Thymus (tissue), 11 donors: Measurements from ENCODE around the gene SEC31A. TPM values are rescaled to one million over a fixed set of nuclear protein-coding genes. Genes with fewer than 3 reads are reported as not detected.
"Not testable (repeated sequence)": the region's sequence is repeated elsewhere in the genome, so short reads cannot be mapped to it uniquely, and the experiment has no call there.

ENCODE experiments used
- DNase-seq, 9 donors: peaks; one replicate each; pipeline ENCODE4 v3.0.0-alpha.2; 2013; ENCODE audit warnings: low spot score in 9 of 9, low read depth in 6 of 9, missing footprints in 1 of 9
- H3K27ac ChIP-seq, 2 donors: one replicate each; pipeline ENCODE4 v1.5.1; 2013; ENCODE audit warnings: control low read depth in 1 of 2, low read depth in 1 of 2, low read length in 1 of 2, mild to moderate bottlenecking in 1 of 2, moderate library complexity in 1 of 2
- H3K27me3 ChIP-seq, 2 donors: one replicate each; pipeline ENCODE4 v1.5.1; 2013; ENCODE audit warnings: low read length in 1 of 2; ENCODE audit not compliant: control insufficient read depth in 2 of 2, insufficient read depth in 1 of 2
- H3K36me3 ChIP-seq, 2 donors: one replicate each; pipeline ENCODE4 v1.5.1; 2013; ENCODE audit warnings: low read length in 1 of 2, mild to moderate bottlenecking in 1 of 2, moderate library complexity in 1 of 2; ENCODE audit not compliant: control insufficient read depth in 2 of 2, insufficient read depth in 2 of 2
- H3K4me1 ChIP-seq, 2 donors: one replicate each; pipeline ENCODE4 v1.5.1; 2013; ENCODE audit warnings: low read length in 2 of 2; ENCODE audit not compliant: control insufficient read depth in 2 of 2, insufficient read depth in 2 of 2
- H3K4me3 ChIP-seq, 2 donors: one replicate each; pipeline ENCODE4 v1.5.1; 2013; ENCODE audit warnings: low read length in 2 of 2, control low read depth in 1 of 2, mild to moderate bottlenecking in 1 of 2
- H3K9me3 ChIP-seq, 2 donors: one replicate each; pipeline ENCODE4 v1.5.1; 2013; ENCODE audit warnings: low read length in 1 of 2, mild to moderate bottlenecking in 1 of 2; ENCODE audit not compliant: control insufficient read depth in 2 of 2, insufficient read depth in 1 of 2
- WGBS: extraction: QIAGEN DNeasy Blood & Tissue Kit; methylation state at CpG from one replicate; pipeline ENCODE4 v1.1.7; 2013; 5-methylcytosine and 5-hydroxymethylcytosine counted together
- polyA plus RNA-seq: library from polyadenylated mRNA; stranded (reverse); fragments of 200-250 nt; gene quantifications from one replicate; pipeline ENCODE4 v1.2.3, GENCODE V29; 2013
- total RNA-seq: library from RNA; stranded (reverse); fragments of 120-200 nt; gene quantifications from one replicate; pipeline ENCODE4 v1.2.4, GENCODE V29; 2013
- donor health status: healthy.

The SEC31A gene
- total and polyA plus RNA-seq, 2 donors: 54.5 to 116 TPM

DNA sequence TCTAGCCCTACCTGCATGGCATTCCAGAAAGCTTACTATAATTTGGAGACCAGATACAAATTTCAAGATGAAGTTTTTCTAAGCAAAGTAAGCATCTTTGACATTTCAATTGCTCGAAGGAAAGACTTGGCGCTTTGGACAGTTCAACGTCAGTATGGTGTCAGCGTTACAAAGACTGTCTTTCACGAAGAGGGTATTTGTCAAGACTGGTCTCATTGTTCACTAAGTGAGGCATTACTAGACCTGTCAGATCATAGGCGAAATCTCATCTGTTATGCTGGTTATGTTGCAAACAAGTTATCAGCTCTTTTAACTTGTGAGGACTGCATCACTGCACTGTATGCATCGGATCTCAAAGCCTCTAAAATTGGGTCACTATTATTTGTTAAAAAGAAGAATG is 27.1 kb upstream of the SEC31A start:
- no peaks in the 10 kb centered on the region for H3K9me3 ChIP-seq
- 94% methylated on average over 7 of the region's 7 CpGs for WGBS
- no peaks in the 10 kb centered on the region for H3K4me1 ChIP-seq
- no peak overlapping the region for H3K27ac ChIP-seq
- no peak overlapping the region for H3K4me3 ChIP-seq
- H3K27me3 ChIP-seq: no peaks in the 10 kb centered on the region
- no peak for DNase-seq
- H3K36me3 ChIP-seq: peaks cover 0 to 13% of the 10 kb centered on the region in 2 donors

DNA sequence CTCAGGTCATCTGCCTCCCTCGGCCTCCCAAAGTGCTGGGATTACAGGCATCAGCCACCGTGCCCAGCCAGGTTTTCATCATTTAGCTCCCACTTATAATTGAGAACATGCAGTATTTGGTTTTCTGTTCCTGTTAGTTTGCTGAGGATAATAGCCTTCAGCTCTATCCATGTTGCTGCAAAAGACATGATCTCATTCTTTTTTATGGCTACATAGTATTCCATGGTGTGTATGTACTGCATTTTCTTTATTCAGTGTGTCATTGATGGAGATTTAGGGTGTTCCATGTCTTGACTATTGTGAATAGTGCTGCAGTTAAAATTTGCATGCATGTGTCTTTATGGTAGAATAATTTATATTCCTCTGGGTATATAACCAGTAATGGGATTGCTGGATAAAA is 23.0 kb upstream of the SEC31A start:
- H3K27ac ChIP-seq, H3K9me3 ChIP-seq, H3K4me3 ChIP-seq, H3K27me3 ChIP-seq, H3K4me1 ChIP-seq, DNase-seq: not testable (repeated sequence)
- H3K36me3 ChIP-seq: peaks cover 0 to 20% of the 10 kb centered on the region in 2 donors
- 94% methylated on average over 2 of the region's 2 CpGs for WGBS

DNA sequence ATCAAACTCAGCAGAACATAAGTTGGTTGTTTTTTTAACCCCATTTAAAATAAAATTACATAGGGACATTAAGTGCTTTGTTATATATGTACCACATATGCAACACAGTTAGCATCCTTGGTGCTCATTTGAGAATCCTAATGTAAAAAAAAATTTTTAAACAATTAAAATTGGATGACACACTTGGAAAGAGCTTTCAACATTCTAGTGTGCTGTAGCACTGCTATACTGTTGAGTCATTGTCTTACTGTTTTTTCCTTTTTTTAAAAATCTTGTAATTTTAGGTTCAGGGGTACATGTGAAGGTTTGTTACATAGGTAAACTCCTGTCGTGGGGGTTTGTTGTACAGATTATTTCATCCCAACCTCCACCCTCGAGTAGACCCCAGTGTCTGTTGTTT is 22.4 kb upstream of the SEC31A start:
- Histone ChIP-seq H3K4me3 (no peak overlapping the region), H3K27me3 (no peaks in the 10 kb centered on the region), H3K9me3 (no peaks in the 10 kb centered on the region), H3K27ac (no peak overlapping the region), H3K4me1 (no peaks in the 10 kb centered on the region), H3K36me3 (peaks cover 0 to 18% of the 10 kb centered on the region in 2 donors)
- 49% methylated on average over 2 of the region's 2 CpGs for WGBS
- DNase-seq: no peak

GRCh38 chr4:82909326-82909725 is 18.4 kb upstream of the SEC31A start:
- no peaks in the 10 kb centered on the region for H3K27me3 ChIP-seq
- no peaks in the 10 kb centered on the region for H3K4me1 ChIP-seq
- peaks cover 0 to 7% of the 10 kb centered on the region in 2 donors for H3K36me3 ChIP-seq
- H3K4me3 ChIP-seq: no peak overlapping the region
- 94% methylated on average over 1 of the region's 1 CpG for WGBS
- H3K27ac ChIP-seq: no peak overlapping the region
- H3K9me3 ChIP-seq: no peaks in the 10 kb centered on the region
- DNase-seq: no peak

- no peak for DNase-seq
- Histone ChIP-seq H3K27ac (no peak overlapping the region), H3K4me1 (peaks cover 0 to 6% of the 10 kb centered on the region in 2 donors), H3K27me3 (no peaks in the 10 kb centered on the region), H3K36me3 (peaks cover 0 to 7% of the 10 kb centered on the region in 2 donors), H3K9me3 (no peaks in the 10 kb centered on the region), H3K4me3 (no peak overlapping the region)
- WGBS: 96% methylated on average over 3 of the region's 3 CpGs
These were observed 15.5 kb upstream of the SEC31A start for GRCh38 chr4:82906469-82906868.

DNA sequence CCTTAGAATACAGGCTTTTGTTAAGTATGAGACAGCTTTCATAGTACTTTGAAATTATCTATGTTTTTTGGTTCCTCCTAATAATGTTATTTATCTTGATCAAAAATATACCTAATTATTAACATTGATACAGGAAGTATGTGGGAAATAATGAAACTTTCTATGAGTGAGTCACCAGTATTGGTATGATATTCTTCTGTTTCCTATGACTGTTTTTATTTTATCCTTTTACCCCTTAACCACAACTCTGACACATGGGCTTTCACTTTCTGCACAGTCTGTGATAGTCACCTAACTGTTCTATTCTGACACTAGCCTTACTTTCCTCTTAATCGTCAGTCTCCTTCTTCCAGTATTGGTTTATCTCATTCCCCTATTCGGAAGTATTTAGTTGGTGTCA is 14.3 kb upstream of the SEC31A start:
- DNase-seq: peak in 2 of 9 donors; percentile 12 to 46
- WGBS: 45% methylated on average over 2 of the region's 2 CpGs
- Histone ChIP-seq H3K27ac (no peak overlapping the region), H3K9me3 (no peaks in the 10 kb centered on the region), H3K4me3 (no peak overlapping the region), H3K36me3 (no peaks in the 10 kb centered on the region), H3K27me3 (no peaks in the 10 kb centered on the region), H3K4me1 (peaks cover 0 to 6% of the 10 kb centered on the region in 2 donors)

GRCh38 chr4:82903737-82904136 is 12.8 kb upstream of the SEC31A start:
- 96% methylated on average over 5 of the region's 5 CpGs for WGBS
- DNase-seq: peak in 1 of 9 donors; percentile 7
- no peaks in the 10 kb centered on the region for H3K36me3 ChIP-seq
- peaks cover 0 to 6% of the 10 kb centered on the region in 2 donors for H3K4me1 ChIP-seq
- no peaks in the 10 kb centered on the region for H3K27me3 ChIP-seq
- no peak overlapping the region for H3K27ac ChIP-seq
- no peaks in the 10 kb centered on the region for H3K9me3 ChIP-seq
- H3K4me3 ChIP-seq: no peak overlapping the region

DNA sequence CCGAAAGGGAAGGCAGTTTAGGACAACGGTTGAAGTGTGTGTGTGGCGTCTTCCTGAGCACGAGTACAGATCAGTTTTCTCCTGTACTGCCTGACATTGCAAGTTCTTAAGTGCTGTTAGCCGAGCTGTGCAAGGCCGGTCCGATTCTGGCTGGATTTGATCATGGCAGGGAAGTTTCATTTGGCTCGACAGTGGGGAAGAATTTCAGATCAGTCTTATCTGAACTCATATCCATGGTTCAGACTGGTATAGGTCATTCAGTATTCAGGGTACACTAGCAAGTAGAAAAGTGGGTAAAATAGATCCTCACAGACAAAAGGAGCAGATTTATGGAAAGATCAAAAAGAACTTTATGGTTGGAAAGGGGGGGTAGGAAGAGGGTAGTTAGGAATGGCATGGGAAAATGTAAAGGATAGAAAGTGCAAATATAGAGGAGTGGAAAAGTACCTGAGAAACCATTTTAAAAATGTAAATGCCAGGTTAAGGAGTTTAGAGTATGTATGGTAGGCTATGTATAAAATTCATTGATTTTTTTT is 10.3 kb upstream of the SEC31A start:
- no peak for DNase-seq
- under 1% methylated on average over 8 of the region's 8 CpGs for whole genome bisulfite sequencing
- peak overlapping the region; percentile 98 to 100 for H3K27ac ChIP-seq

GRCh38 chr4:82900411-82901182 is 9.6 kb upstream of the SEC31A start, which contains the start of gene THAP9:
Gene THAP9 (plus strand): TSS chr4:82900735. CDS start chr4:82900803, 68 bp downstream.
- H3K4me3 ChIP-seq: peak within 1 kb of the TSS; percentile 72 to 80
- under 1% methylated on average over 67 of the region's 67 CpGs for WGBS
- no peaks in the 10 kb centered on the region for H3K9me3 ChIP-seq
- H3K36me3 ChIP-seq: peaks cover 0 to 9% of the 10 kb centered on the region in 2 donors
- peak within 1 kb of the TSS; percentile 98 to 100 for H3K27ac ChIP-seq
- peaks cover 0 to 11% of the 10 kb centered on the region in 2 donors for H3K4me1 ChIP-seq
- DNase-seq: peak; percentile 91 to 100 (median 98)
- H3K27me3 ChIP-seq: no peaks in the 10 kb centered on the region

More for the DNA sequence above, 10.3 kb upstream of the SEC31A start:
- Histone ChIP-seq H3K36me3 (peaks cover 0 to 9% of the 10 kb centered on the region in 2 donors), H3K4me1 (peaks cover 0 to 11% of the 10 kb centered on the region in 2 donors), H3K27me3 (no peaks in the 10 kb centered on the region), H3K4me3 (peak overlapping the region; percentile 72 to 80), H3K9me3 (no peaks in the 10 kb centered on the region)
